ENCODE measurements around the gene IGSF8. TPM values are rescaled to one million over a fixed set of nuclear protein-coding genes. Genes with fewer than 3 reads are reported as not detected.
A peak's percentile ranks its signal among the peaks of the same experiment; 100 is the strongest.

The IGSF8 gene
- total and polyA plus RNA-seq, 2 donors (not counting 1 experiment from before 2014, with no cell fraction given), result 6.5 to 24.4 TPM

- Histone ChIP-seq H3K4me1 (ENCODE audit: control insufficient read depth, extremely low read depth, insufficient read depth, low read length) (no peaks in the 10 kb centered on the region), H2AFZ (ENCODE audit: low read length) (no peak overlapping the region), H3K9ac (ENCODE audit: insufficient read depth, low read length) (no peak overlapping the region), H3K9me3 (ENCODE audit: control insufficient read depth, insufficient read depth, low read depth, low read length) (no peaks in the 10 kb centered on the region), H4K20me1 (ENCODE audit: control insufficient read depth, extremely low read depth, insufficient read depth, low read length) (no peaks in the 10 kb centered on the region), H3K36me3 (ENCODE audit: control insufficient read depth, insufficient read depth, low read length) (no peaks in the 10 kb centered on the region), H3K27me3 (ENCODE audit: control insufficient read depth, insufficient read depth, low read length) (peaks cover 25% of the 10 kb centered on the region), H3K27ac (ENCODE audit: insufficient read depth, low read length) (no peak overlapping the region), H3K4me3 (replicated peaks in 1 of 4; ENCODE audit: control extremely low read depth in 1 of 4, insufficient read depth in 1 of 4, low read depth in 3 of 4, low read length in 4 of 4) (no peak overlapping the region), H3K4me2 (ENCODE audit: extremely low read depth, insufficient read depth, low read length) (no peak overlapping the region), H3K79me2 (ENCODE audit: control insufficient read depth, insufficient read depth, low read length) (no peaks in the 10 kb centered on the region)
- TF ChIP-seq CTCF (conservative IDR thresholded peaks at IDR 0.05 in 1 of 2, IDR thresholded peaks at IDR 0.05 in 1 of 2; ENCODE audit: low read depth in 1 of 2, low read length in 2 of 2) (peak; percentile 64 to 94), EZH2 (IDR thresholded peaks at IDR 0.05; ENCODE audit: low read length, missing control alignments) (no peak)
- peak; percentile 48 to 73 for DNase-seq (ENCODE audit: low read depth in 2 of 2)
Measured at GRCh38 chr1:160085686-160086455, 12.5 kb downstream of the IGSF8 start.

- Histone ChIP-seq H2AFZ (ENCODE audit: low read length) (no peak overlapping the region), H3K79me2 (ENCODE audit: control insufficient read depth, insufficient read depth, low read length) (no peaks in the 10 kb centered on the region), H3K36me3 (ENCODE audit: control insufficient read depth, insufficient read depth, low read length) (no peaks in the 10 kb centered on the region), H3K9ac (ENCODE audit: insufficient read depth, low read length) (no peak overlapping the region), H3K9me3 (ENCODE audit: control insufficient read depth, insufficient read depth, low read depth, low read length) (no peaks in the 10 kb centered on the region), H3K4me2 (ENCODE audit: extremely low read depth, insufficient read depth, low read length) (no peak overlapping the region), H3K27me3 (ENCODE audit: control insufficient read depth, insufficient read depth, low read length) (peaks cover 30% of the 10 kb centered on the region), H3K4me1 (ENCODE audit: control insufficient read depth, extremely low read depth, insufficient read depth, low read length) (no peaks in the 10 kb centered on the region), H4K20me1 (ENCODE audit: control insufficient read depth, extremely low read depth, insufficient read depth, low read length) (no peaks in the 10 kb centered on the region), H3K4me3 (replicated peaks in 1 of 4; ENCODE audit: control extremely low read depth in 1 of 4, insufficient read depth in 1 of 4, low read depth in 3 of 4, low read length in 4 of 4) (no peak overlapping the region), H3K27ac (ENCODE audit: insufficient read depth, low read length) (no peak overlapping the region)
- DNase-seq (ENCODE audit: low read depth in 2 of 2), result no peak
- TF ChIP-seq EZH2 (IDR thresholded peaks at IDR 0.05; ENCODE audit: low read length, missing control alignments) (no peak), CTCF (conservative IDR thresholded peaks at IDR 0.05 in 1 of 2, IDR thresholded peaks at IDR 0.05 in 1 of 2; ENCODE audit: low read depth in 1 of 2, low read length in 2 of 2) (no peak)
Measured at GRCh38 chr1:160084771-160085321, 13.6 kb downstream of the IGSF8 start.

DNA sequence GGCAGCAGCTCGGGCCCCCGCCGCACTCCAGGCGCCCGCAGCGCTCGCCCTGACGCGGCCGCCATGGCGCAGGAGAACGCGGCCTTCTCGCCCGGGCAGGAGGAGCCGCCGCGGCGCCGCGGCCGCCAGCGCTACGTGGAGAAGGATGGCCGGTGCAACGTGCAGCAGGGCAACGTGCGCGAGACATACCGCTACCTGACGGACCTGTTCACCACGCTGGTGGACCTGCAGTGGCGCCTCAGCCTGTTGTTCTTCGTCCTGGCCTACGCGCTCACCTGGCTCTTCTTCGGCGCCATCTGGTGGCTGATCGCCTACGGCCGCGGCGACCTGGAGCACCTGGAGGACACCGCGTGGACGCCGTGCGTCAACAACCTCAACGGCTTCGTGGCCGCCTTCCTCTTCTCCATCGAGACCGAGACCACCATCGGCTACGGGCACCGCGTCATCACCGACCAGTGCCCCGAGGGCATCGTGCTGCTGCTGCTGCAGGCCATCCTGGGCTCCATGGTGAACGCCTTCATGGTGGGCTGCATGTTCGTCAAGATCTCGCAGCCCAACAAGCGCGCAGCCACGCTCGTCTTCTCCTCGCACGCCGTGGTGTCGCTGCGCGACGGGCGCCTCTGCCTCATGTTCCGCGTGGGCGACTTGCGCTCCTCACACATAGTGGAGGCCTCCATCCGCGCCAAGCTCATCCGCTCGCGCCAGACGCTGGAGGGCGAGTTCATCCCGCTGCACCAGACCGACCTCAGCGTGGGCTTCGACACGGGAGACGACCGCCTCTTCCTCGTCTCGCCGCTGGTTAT, 14.2 kb downstream of the IGSF8 start:
- peak; percentile 23 to 29 for DNase-seq (ENCODE audit: low read depth in 2 of 2)
- Histone ChIP-seq H3K9ac (ENCODE audit: insufficient read depth, low read length) (no peak overlapping the region), H3K79me2 (ENCODE audit: control insufficient read depth, insufficient read depth, low read length) (no peaks in the 10 kb centered on the region), H3K4me3 (replicated peaks in 1 of 4; ENCODE audit: control extremely low read depth in 1 of 4, insufficient read depth in 1 of 4, low read depth in 3 of 4, low read length in 4 of 4) (peak overlapping the region in 1 of 4 experiments; percentile 22), H3K9me3 (ENCODE audit: control insufficient read depth, insufficient read depth, low read depth, low read length) (no peaks in the 10 kb centered on the region), H3K27me3 (ENCODE audit: control insufficient read depth, insufficient read depth, low read length) (peaks cover 33% of the 10 kb centered on the region), H3K4me1 (ENCODE audit: control insufficient read depth, extremely low read depth, insufficient read depth, low read length) (no peaks in the 10 kb centered on the region), H3K27ac (ENCODE audit: insufficient read depth, low read length) (no peak overlapping the region), H3K4me2 (ENCODE audit: extremely low read depth, insufficient read depth, low read length) (peak overlapping the region; percentile 48), H4K20me1 (ENCODE audit: control insufficient read depth, extremely low read depth, insufficient read depth, low read length) (no peaks in the 10 kb centered on the region), H2AFZ (ENCODE audit: low read length) (peak overlapping the region; percentile 47), H3K36me3 (ENCODE audit: control insufficient read depth, insufficient read depth, low read length) (no peaks in the 10 kb centered on the region)
- peak; percentile 58 for TF ChIP-seq EZH2 (IDR thresholded peaks at IDR 0.05; ENCODE audit: low read length, missing control alignments)
- TF ChIP-seq CTCF (conservative IDR thresholded peaks at IDR 0.05 in 1 of 2, IDR thresholded peaks at IDR 0.05 in 1 of 2; ENCODE audit: low read depth in 1 of 2, low read length in 2 of 2), result peak; percentile 19 to 54

Measured in fibroblast of lung (primary cell).